ENCODE data around the gene BNIP1.
"Not testable (repeated sequence)": the region's sequence is repeated elsewhere in the genome, so short reads cannot be mapped to it uniquely, and the experiment has no call there.

Gene BNIP1, protein sequence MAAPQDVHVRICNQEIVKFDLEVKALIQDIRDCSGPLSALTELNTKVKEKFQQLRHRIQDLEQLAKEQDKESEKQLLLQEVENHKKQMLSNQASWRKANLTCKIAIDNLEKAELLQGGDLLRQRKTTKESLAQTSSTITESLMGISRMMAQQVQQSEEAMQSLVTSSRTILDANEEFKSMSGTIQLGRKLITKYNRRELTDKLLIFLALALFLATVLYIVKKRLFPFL

GRCh38 chr5:173144200-173145176 is at the start of gene BNIP1:
TSS of gene BNIP1 (plus strand) at chr5:173144531. CDS start at chr5:173144546, 15 bp downstream.
- Histone ChIP-seq H3K36me3 (ENCODE audit: control insufficient read depth in 2 of 2, insufficient read depth in 2 of 2, low read length in 2 of 2) (peaks cover 0 to 22% of the 10 kb centered on the region in 2 donors), H3K4me1 (ENCODE audit: control insufficient read depth in 2 of 2, insufficient read depth in 2 of 2, low read length in 2 of 2) (peaks cover 2 to 4% of the 10 kb centered on the region in 2 donors), H3K27me3 (ENCODE audit: control insufficient read depth in 2 of 2, insufficient read depth in 2 of 2, low read length in 2 of 2) (no peaks in the 10 kb centered on the region), H3K9me3 (ENCODE audit: control insufficient read depth in 2 of 2, low read length in 2 of 2) (peaks cover 0 to 2% of the 10 kb centered on the region in 2 donors), H3K4me3 (ENCODE audit: low read length in 2 of 2) (peak within 1 kb of the TSS; percentile 92 to 98), H3K27ac (ENCODE audit: low read depth in 2 of 2, low read length in 2 of 2) (peak within 1 kb of the TSS; percentile 89 to 91), H3K9ac (ENCODE audit: low read depth in 1 of 2, low read length in 2 of 2) (peak within 1 kb of the TSS; percentile 85 to 97)

DNA sequence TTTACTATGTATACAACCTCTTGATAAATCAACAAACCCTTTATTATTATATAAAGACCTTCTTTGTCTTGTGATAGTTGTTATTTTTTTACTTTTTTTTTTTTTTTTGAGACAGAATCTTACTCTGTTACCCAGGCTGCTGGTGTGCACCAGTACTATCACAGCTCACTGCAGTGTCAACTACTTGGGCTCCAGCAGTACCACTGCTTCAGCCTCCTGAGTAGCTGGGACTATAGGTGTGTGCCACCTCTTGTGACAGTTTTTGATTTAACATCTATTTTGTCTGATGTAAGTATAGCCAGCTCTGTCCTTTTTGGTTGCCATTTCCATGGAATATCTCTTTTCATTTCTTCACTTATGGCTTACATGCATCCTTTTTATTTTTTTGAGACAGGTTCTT is 45.5 kb upstream of the BNIP1 start:
- peaks cover 2 to 6% of the 10 kb centered on the region in 2 donors for H3K4me1 ChIP-seq (ENCODE audit: control insufficient read depth in 2 of 2, insufficient read depth in 2 of 2, low read length in 2 of 2)
- no peak overlapping the region for H3K27ac ChIP-seq (ENCODE audit: low read depth in 2 of 2, low read length in 2 of 2)
- no peaks in the 10 kb centered on the region for H3K27me3 ChIP-seq (ENCODE audit: control insufficient read depth in 2 of 2, insufficient read depth in 2 of 2, low read length in 2 of 2)
- H3K4me3 ChIP-seq (ENCODE audit: low read length in 2 of 2), result no peak overlapping the region
- peaks cover 0 to 4% of the 10 kb centered on the region in 2 donors for H3K9me3 ChIP-seq (ENCODE audit: control insufficient read depth in 2 of 2, low read length in 2 of 2)
- H3K36me3 ChIP-seq (ENCODE audit: control insufficient read depth in 2 of 2, insufficient read depth in 2 of 2, low read length in 2 of 2), result peaks cover 0 to 2% of the 10 kb centered on the region in 2 donors
- H3K9ac ChIP-seq (ENCODE audit: low read depth in 1 of 2, low read length in 2 of 2), result no peak overlapping the region

GRCh38 chr5:173099461-173099860 is 44.9 kb upstream of the BNIP1 start:
- Histone ChIP-seq H3K4me1 (ENCODE audit: control insufficient read depth in 2 of 2, insufficient read depth in 2 of 2, low read length in 2 of 2) (no peaks in the 10 kb centered on the region), H3K27me3 (ENCODE audit: control insufficient read depth in 2 of 2, insufficient read depth in 2 of 2, low read length in 2 of 2) (no peaks in the 10 kb centered on the region), H3K4me3 (ENCODE audit: low read length in 2 of 2) (no peak overlapping the region), H3K9me3 (ENCODE audit: control insufficient read depth in 2 of 2, low read length in 2 of 2) (peaks cover 0 to 4% of the 10 kb centered on the region in 2 donors), H3K9ac (ENCODE audit: low read depth in 1 of 2, low read length in 2 of 2) (no peak overlapping the region), H3K36me3 (ENCODE audit: control insufficient read depth in 2 of 2, insufficient read depth in 2 of 2, low read length in 2 of 2) (peaks cover 0 to 2% of the 10 kb centered on the region in 2 donors), H3K27ac (ENCODE audit: low read depth in 2 of 2, low read length in 2 of 2) (no peak overlapping the region)

DNA sequence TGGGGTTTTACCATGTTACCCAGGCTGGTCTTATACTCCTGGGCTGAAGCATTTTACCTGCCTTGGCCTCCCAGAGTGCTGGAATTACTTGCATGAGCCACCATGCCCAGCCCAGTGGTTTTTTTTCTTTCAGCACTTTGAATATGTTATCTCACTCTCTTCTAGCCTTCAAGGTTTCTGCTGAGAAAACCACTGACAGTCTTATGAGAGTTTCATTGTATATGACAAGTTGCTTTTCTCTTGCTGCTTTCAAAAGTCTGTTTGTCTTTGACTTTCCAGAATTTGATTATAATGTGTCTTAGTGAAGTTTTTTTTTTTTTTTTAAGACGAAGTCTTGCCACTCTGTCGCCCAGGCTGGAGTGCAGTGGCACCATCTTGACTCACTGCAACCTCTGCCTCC is 43.1 kb upstream of the BNIP1 start:
- H3K4me1 ChIP-seq (ENCODE audit: control insufficient read depth in 2 of 2, insufficient read depth in 2 of 2, low read length in 2 of 2), result no peaks in the 10 kb centered on the region
- no peaks in the 10 kb centered on the region for H3K27me3 ChIP-seq (ENCODE audit: control insufficient read depth in 2 of 2, insufficient read depth in 2 of 2, low read length in 2 of 2)
- H3K27ac ChIP-seq (ENCODE audit: low read depth in 2 of 2, low read length in 2 of 2), result no peak overlapping the region
- peaks cover 0 to 4% of the 10 kb centered on the region in 2 donors for H3K9me3 ChIP-seq (ENCODE audit: control insufficient read depth in 2 of 2, low read length in 2 of 2)
- H3K9ac ChIP-seq (ENCODE audit: low read depth in 1 of 2, low read length in 2 of 2), result no peak overlapping the region
- no peak overlapping the region for H3K4me3 ChIP-seq (ENCODE audit: low read length in 2 of 2)
- peaks cover 0 to 2% of the 10 kb centered on the region in 2 donors for H3K36me3 ChIP-seq (ENCODE audit: control insufficient read depth in 2 of 2, insufficient read depth in 2 of 2, low read length in 2 of 2)

DNA sequence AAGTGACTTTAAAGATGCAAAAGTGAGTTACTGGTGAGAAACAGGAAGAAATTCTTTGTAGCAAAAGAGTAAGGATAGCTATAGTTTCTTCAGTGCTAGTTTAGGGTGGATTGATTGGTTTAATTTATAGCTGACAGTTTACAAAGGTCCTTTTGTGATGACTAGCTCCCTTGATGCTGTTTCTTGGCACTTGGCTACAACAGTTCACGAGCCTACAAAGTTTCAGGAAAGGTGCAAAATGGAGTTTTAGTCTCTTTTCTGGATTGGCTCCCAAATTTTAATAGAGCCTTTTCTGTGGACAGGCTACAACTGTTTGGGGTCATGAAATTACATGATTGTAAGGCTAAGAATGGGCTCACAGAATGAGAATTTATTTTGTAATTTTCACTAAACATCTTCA is 40.9 kb upstream of the BNIP1 start:
- no peaks in the 10 kb centered on the region for H3K27me3 ChIP-seq (ENCODE audit: control insufficient read depth in 2 of 2, insufficient read depth in 2 of 2, low read length in 2 of 2)
- no peak overlapping the region for H3K4me3 ChIP-seq (ENCODE audit: low read length in 2 of 2)
- no peak overlapping the region for H3K27ac ChIP-seq (ENCODE audit: low read depth in 2 of 2, low read length in 2 of 2)
- no peaks in the 10 kb centered on the region for H3K4me1 ChIP-seq (ENCODE audit: control insufficient read depth in 2 of 2, insufficient read depth in 2 of 2, low read length in 2 of 2)
- H3K9me3 ChIP-seq (ENCODE audit: control insufficient read depth in 2 of 2, low read length in 2 of 2), result peaks cover 0 to 4% of the 10 kb centered on the region in 2 donors
- peaks cover 0 to 2% of the 10 kb centered on the region in 2 donors for H3K36me3 ChIP-seq (ENCODE audit: control insufficient read depth in 2 of 2, insufficient read depth in 2 of 2, low read length in 2 of 2)
- H3K9ac ChIP-seq (ENCODE audit: low read depth in 1 of 2, low read length in 2 of 2), result no peak overlapping the region

DNA sequence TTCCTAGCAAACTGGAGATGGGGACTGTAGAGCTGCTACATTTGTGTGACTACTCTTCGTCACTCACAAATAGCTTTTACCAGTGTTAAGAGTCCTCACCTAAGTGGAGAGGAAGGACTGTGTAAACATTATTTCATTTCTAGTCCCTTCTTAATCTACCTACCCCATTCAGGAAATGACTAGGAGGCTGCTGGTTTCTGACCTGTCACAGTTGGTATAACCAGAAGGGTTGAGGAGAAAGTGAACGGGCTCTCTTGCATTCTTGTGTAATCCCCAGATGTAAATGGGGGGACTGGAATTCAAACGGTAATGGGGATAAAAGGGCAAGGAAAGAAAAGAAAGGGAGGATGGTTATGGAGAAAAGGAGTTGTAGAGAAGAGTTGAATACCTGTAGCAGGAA is 35.4 kb upstream of the BNIP1 start:
- no peaks in the 10 kb centered on the region for H3K9me3 ChIP-seq (ENCODE audit: control insufficient read depth in 2 of 2, low read length in 2 of 2)
- no peak overlapping the region for H3K9ac ChIP-seq (ENCODE audit: low read depth in 1 of 2, low read length in 2 of 2)
- peaks cover 0 to 6% of the 10 kb centered on the region in 2 donors for H3K4me1 ChIP-seq (ENCODE audit: control insufficient read depth in 2 of 2, insufficient read depth in 2 of 2, low read length in 2 of 2)
- H3K27ac ChIP-seq (ENCODE audit: low read depth in 2 of 2, low read length in 2 of 2), result no peak overlapping the region
- no peak overlapping the region for H3K4me3 ChIP-seq (ENCODE audit: low read length in 2 of 2)
- peaks cover 19 to 33% of the 10 kb centered on the region in 2 donors for H3K36me3 ChIP-seq (ENCODE audit: control insufficient read depth in 2 of 2, insufficient read depth in 2 of 2, low read length in 2 of 2)
- H3K27me3 ChIP-seq (ENCODE audit: control insufficient read depth in 2 of 2, insufficient read depth in 2 of 2, low read length in 2 of 2), result no peaks in the 10 kb centered on the region

DNA sequence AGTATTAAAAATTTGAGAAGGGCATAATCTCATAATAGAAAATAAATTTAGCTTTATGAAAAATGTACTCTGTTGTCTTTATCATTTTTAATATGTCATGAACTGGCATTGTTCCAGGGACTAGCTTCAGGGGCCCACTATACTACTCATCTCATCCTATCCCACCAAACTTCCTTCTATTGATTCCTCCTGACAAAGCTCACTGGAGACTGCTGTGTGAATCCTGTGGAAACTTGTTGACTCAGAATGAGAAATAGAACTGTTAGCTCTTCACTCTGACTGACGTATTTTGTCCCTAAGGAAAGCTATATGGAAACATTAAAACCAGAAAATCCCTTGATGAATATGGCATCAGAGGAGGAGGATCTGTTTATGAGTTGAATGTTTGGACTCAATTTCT is 29.8 kb upstream of the BNIP1 start:
- H3K36me3 ChIP-seq (ENCODE audit: control insufficient read depth in 2 of 2, insufficient read depth in 2 of 2, low read length in 2 of 2), result peaks cover 16 to 30% of the 10 kb centered on the region in 2 donors
- no peaks in the 10 kb centered on the region for H3K9me3 ChIP-seq (ENCODE audit: control insufficient read depth in 2 of 2, low read length in 2 of 2)

DNA sequence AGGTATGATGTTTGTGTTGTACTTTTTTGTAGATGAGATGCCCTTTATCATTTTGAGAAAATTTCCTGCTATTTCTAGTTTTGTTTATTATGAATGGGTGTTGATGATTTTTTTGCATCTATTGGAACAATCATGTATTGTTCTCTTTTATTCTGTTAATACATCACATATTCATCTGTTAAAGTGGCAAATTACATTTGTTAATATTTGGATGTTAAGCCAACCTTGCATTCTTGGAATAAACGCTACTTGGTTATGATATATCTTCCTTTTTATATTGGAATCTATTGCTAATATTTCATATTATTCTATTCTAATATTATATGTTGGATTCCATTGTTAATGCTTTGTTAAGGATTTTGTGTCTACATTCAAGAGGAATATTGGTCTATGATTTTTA is 24.6 kb upstream of the BNIP1 start:
- no peaks in the 10 kb centered on the region for H3K27me3 ChIP-seq (ENCODE audit: control insufficient read depth in 2 of 2, insufficient read depth in 2 of 2, low read length in 2 of 2)
- no peak overlapping the region for H3K9ac ChIP-seq (ENCODE audit: low read depth in 1 of 2, low read length in 2 of 2)
- no peak overlapping the region for H3K27ac ChIP-seq (ENCODE audit: low read depth in 2 of 2, low read length in 2 of 2)
- no peaks in the 10 kb centered on the region for H3K4me1 ChIP-seq (ENCODE audit: control insufficient read depth in 2 of 2, insufficient read depth in 2 of 2, low read length in 2 of 2)
- peaks cover 10 to 15% of the 10 kb centered on the region in 2 donors for H3K36me3 ChIP-seq (ENCODE audit: control insufficient read depth in 2 of 2, insufficient read depth in 2 of 2, low read length in 2 of 2)
- H3K9me3 ChIP-seq (ENCODE audit: control insufficient read depth in 2 of 2, low read length in 2 of 2), result no peaks in the 10 kb centered on the region
- H3K4me3 ChIP-seq (ENCODE audit: low read length in 2 of 2), result no peak overlapping the region

More for the DNA sequence above, 29.8 kb upstream of the BNIP1 start:
- H3K27ac ChIP-seq (ENCODE audit: low read depth in 2 of 2, low read length in 2 of 2), result no peak overlapping the region
- no peak overlapping the region for H3K9ac ChIP-seq (ENCODE audit: low read depth in 1 of 2, low read length in 2 of 2)
- no peak overlapping the region for H3K4me3 ChIP-seq (ENCODE audit: low read length in 2 of 2)
- peaks cover 0 to 6% of the 10 kb centered on the region in 2 donors for H3K4me1 ChIP-seq (ENCODE audit: control insufficient read depth in 2 of 2, insufficient read depth in 2 of 2, low read length in 2 of 2)
- H3K27me3 ChIP-seq (ENCODE audit: control insufficient read depth in 2 of 2, insufficient read depth in 2 of 2, low read length in 2 of 2), result no peaks in the 10 kb centered on the region

DNA sequence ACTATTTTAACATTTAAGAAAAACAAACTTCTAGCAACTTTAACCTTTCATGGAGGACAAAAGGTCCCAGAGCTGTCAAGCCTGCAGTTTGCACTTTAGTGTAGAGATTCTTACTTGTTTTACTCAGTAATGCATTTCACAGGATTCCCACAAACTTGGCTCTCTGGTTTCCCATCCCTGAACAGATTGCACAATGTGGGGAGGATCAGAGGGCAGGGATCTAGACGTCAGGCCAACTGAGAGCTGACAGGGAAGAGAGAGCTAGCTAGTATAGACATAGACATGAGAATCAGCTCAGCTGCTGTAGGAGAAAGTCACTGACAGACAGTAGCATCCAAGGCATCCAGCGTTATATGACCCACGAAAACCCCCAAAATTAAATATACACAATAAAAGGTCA is 20.9 kb upstream of the BNIP1 start:
- Histone ChIP-seq H3K9me3 (ENCODE audit: control insufficient read depth in 2 of 2, low read length in 2 of 2) (no peaks in the 10 kb centered on the region), H3K36me3 (ENCODE audit: control insufficient read depth in 2 of 2, insufficient read depth in 2 of 2, low read length in 2 of 2) (peaks cover 5 to 14% of the 10 kb centered on the region in 2 donors)

GRCh38 chr5:173132166-173132565 is 12.2 kb upstream of the BNIP1 start:
- H3K9ac ChIP-seq (ENCODE audit: low read depth in 1 of 2, low read length in 2 of 2); H3K4me3 ChIP-seq (ENCODE audit: low read length in 2 of 2); H3K27ac ChIP-seq (ENCODE audit: low read depth in 2 of 2, low read length in 2 of 2); H3K4me1 ChIP-seq (ENCODE audit: control insufficient read depth in 2 of 2, insufficient read depth in 2 of 2, low read length in 2 of 2); H3K9me3 ChIP-seq (ENCODE audit: control insufficient read depth in 2 of 2, low read length in 2 of 2); H3K27me3 ChIP-seq (ENCODE audit: control insufficient read depth in 2 of 2, insufficient read depth in 2 of 2, low read length in 2 of 2): not testable (repeated sequence)
- peaks cover 10 to 13% of the 10 kb centered on the region in 2 donors for H3K36me3 ChIP-seq (ENCODE audit: control insufficient read depth in 2 of 2, insufficient read depth in 2 of 2, low read length in 2 of 2)

More for the DNA sequence above, 20.9 kb upstream of the BNIP1 start:
- no peak overlapping the region for H3K9ac ChIP-seq (ENCODE audit: low read depth in 1 of 2, low read length in 2 of 2)
- H3K27me3 ChIP-seq (ENCODE audit: control insufficient read depth in 2 of 2, insufficient read depth in 2 of 2, low read length in 2 of 2), result no peaks in the 10 kb centered on the region
- H3K4me3 ChIP-seq (ENCODE audit: low read length in 2 of 2), result no peak overlapping the region
- no peak overlapping the region for H3K27ac ChIP-seq (ENCODE audit: low read depth in 2 of 2, low read length in 2 of 2)
- no peaks in the 10 kb centered on the region for H3K4me1 ChIP-seq (ENCODE audit: control insufficient read depth in 2 of 2, insufficient read depth in 2 of 2, low read length in 2 of 2)
